Measurements from ENCODE around the gene PWWP2B. TPM values are rescaled to one million over a fixed set of nuclear protein-coding genes. Genes with fewer than 3 reads are reported as not detected.

PWWP2B gene
- total RNA-seq, 2 donors from 2014 or later, result 7.7 to 8.1 TPM

DNA sequence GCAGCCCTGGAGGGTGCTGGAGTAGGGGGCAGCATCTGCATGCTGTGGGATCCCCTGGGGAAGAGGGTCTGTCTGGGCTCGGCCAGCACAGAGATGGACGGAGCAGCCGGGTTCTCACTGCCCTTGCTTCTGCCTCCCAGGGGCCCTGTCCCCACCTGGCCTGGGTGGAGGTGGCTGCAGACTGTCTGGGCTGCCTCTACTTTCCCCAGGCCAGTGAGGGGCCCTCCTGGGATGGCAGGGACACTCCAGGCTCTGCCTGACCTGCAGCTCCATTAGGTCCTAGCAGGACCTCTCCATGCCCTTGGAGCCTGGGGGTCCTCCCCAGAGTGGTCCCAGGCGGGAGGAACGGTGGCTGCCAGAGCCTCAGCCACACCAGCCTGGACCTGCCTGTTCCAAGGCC, 63.7 kb downstream of the PWWP2B start:
- Histone ChIP-seq H3K36me3 (no peaks in the 10 kb centered on the region), H3K4me3 (no peak overlapping the region), H3K27ac (no peak overlapping the region), H3K9me3 (no peaks in the 10 kb centered on the region), H3K27me3 (no peaks in the 10 kb centered on the region), H3K4me1 (peaks cover 0 to 48% of the 10 kb centered on the region in 2 donors)
- TF ChIP-seq, protein P1, sequence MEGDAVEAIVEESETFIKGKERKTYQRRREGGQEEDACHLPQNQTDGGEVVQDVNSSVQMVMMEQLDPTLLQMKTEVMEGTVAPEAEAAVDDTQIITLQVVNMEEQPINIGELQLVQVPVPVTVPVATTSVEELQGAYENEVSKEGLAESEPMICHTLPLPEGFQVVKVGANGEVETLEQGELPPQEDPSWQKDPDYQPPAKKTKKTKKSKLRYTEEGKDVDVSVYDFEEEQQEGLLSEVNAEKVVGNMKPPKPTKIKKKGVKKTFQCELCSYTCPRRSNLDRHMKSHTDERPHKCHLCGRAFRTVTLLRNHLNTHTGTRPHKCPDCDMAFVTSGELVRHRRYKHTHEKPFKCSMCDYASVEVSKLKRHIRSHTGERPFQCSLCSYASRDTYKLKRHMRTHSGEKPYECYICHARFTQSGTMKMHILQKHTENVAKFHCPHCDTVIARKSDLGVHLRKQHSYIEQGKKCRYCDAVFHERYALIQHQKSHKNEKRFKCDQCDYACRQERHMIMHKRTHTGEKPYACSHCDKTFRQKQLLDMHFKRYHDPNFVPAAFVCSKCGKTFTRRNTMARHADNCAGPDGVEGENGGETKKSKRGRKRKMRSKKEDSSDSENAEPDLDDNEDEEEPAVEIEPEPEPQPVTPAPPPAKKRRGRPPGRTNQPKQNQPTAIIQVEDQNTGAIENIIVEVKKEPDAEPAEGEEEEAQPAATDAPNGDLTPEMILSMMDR (IDR thresholded peaks at IDR 0.05), result no peak
- DNase-seq (ENCODE audit: low spot score), result no peak

DNA sequence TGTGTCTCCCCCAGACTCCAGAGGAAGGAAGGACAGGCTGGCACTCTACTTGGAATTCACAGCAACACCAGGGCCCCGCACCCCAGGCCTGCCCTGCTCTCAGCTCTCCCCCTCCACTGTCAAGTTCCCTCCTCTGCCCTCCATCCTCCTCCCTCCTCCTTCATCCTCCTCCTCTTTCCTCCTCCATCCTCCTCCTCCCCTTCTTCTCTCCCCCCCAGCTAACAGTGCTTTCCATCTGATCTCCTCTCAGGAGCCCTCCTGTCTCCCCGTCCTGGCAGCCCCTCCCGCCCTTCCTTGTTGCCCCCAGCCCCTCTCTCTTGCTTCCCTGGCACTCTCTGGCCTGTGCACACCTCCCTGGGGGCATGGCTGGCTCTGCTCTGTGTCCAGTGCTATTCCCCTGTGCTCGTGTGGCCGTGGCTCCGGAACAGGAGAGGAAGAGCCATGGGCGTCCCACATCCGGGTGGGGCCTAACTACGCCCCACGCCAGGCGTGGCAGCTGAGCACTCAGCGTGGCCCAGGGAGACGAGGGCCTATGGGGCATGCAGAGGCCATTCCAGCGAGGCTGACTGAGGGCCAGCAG, 64.2 kb downstream of the PWWP2B start:
- Histone ChIP-seq H3K36me3 (no peaks in the 10 kb centered on the region), H3K4me1 (peaks cover 0 to 53% of the 10 kb centered on the region in 2 donors), H3K27me3 (no peaks in the 10 kb centered on the region), H3K27ac (no peak overlapping the region), H3K9me3 (no peaks in the 10 kb centered on the region), H3K4me3 (no peak overlapping the region)
- TF ChIP-seq, protein P1 (IDR thresholded peaks at IDR 0.05), result no peak
- no peak for DNase-seq (ENCODE audit: low spot score)

DNA sequence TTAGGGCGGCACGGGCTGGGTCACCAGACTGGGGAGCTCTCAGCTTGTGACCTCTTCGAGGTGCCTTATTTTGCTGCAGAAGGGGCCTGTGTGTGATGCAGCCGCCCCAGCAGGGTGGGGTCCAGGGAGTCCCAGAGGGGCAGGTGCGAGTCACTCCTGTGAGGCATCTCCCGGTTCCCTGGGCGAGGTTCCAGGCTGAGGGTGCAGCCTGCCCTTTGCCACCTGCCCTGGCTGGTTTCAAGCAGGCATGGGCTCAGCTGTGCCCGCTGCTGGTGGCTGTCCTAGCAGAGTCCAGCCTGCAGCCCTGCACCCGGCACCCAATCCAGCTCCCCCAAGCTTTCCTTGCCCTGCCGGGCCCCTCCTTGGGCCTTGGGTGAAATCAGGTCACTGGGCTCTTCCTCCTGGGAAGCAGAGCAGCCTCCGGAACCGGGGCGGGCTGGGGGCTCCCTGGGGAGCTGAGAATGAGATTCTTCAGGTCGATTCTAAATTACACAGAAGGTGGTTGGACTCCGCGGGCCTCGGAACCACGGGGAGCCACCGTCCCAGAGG, 64.8 kb downstream of the PWWP2B start:
- no peak for DNase-seq (ENCODE audit: low spot score)
- H3K27ac ChIP-seq, result no peak overlapping the region
- peaks cover 0 to 59% of the 10 kb centered on the region in 2 donors for H3K4me1 ChIP-seq
- no peak overlapping the region for H3K4me3 ChIP-seq
- TF ChIP-seq, protein P1 (IDR thresholded peaks at IDR 0.05), result no peak
- no peaks in the 10 kb centered on the region for H3K9me3 ChIP-seq
- H3K27me3 ChIP-seq, result no peaks in the 10 kb centered on the region
- H3K36me3 ChIP-seq, result no peaks in the 10 kb centered on the region

DNA sequence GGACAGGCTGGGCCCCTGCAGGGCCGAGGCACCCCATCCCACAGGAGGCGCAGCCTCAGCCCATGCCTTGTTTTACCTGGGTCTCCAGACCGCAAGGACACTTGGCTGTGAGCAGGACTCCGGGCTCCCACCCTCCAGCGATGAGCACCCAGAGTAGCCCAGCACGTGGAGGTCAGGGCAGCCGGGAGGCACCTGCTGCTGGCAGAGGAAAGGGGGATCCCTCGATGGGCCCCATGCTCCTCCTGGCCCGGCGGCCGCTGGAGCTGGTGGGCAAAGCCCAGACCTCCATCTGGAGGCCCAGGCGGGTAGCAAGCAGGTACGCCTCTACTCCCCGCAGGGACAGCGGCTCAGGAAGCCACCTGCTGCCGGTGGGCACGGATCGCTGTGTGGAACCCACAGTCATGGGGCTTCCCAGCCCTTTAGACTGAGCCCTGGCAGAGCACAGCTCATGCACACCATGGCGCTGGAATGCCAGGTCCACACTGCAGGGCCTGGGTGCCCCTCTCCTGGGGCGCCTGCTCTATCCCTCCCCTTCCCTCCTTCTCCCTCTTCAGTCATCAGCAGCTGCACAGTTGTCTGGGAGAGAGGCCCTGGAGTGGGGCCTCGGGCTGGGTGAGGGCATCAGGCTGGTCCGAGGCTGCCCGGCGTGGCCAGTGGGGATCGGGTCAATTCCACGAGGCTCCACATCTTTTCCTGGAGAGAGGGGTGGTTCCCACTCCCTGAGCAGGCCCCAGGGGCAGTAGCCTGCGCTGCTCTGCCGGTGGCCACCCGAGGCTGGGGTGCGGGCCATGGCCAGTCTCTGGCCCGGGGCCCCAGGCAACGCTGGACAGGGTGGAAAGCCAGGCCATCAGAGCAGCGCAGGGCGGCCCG, 65.7 kb downstream of the PWWP2B start:
- H3K9me3 ChIP-seq, result no peaks in the 10 kb centered on the region
- H3K27me3 ChIP-seq, result no peaks in the 10 kb centered on the region
- DNase-seq (ENCODE audit: low spot score), result no peak
- H3K4me3 ChIP-seq, result no peak overlapping the region
- TF ChIP-seq, protein P1 (IDR thresholded peaks at IDR 0.05), result no peak
- no peaks in the 10 kb centered on the region for H3K36me3 ChIP-seq
- peaks cover 0 to 68% of the 10 kb centered on the region in 2 donors for H3K4me1 ChIP-seq
- H3K27ac ChIP-seq, result peak overlapping the region; percentile 90 to 96

DNA sequence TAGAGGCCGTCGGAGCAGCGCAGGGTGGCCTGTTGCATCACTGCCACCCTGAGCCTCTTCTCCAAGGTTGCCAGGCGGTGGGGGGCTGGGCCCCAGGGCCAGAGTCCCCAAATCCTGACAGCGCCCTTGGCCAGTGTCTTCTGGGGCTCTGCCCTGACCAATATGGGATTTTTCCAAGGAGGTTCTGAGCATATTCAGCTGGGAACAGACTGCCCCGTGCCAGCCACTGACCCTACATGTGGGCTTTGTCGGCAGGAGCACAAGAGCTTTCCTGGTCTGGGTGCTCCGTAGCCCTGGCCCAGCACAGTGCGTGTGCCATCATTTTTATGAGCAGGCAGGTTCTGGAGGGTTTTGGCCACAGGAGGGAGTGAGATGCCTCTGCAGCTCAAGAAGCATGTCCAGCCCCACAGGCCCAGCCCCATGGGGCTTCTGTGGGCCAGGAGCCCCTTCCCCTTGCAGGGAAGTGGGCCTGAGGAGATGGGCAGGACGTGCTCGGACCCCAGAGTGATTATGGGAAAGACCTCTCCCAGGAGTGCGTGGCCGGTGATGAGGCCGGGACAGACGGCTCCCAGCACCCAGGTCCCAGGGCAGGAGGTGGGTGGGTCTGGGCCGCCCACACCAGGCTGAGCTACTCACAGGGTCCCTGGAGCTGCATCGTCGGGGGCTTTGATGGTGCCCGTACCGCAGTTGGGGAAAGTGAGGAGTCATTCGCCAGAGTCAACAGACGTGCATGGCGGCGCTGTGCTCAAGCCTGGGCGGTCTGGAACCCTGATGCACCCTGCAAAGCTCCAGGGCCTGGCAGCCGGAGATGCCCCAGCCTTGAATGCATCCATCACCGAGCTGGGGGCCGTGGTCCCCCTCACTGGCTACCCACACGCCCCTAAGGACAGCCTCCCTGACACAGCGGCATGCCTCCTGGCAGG, 66.6 kb downstream of the PWWP2B start:
- TF ChIP-seq, protein P1 (IDR thresholded peaks at IDR 0.05), result peak in 1 of 2 donors; percentile 51
- Histone ChIP-seq H3K9me3 (no peaks in the 10 kb centered on the region), H3K36me3 (no peaks in the 10 kb centered on the region), H3K4me3 (no peak overlapping the region), H3K4me1 (peaks cover 0 to 69% of the 10 kb centered on the region in 2 donors), H3K27me3 (no peaks in the 10 kb centered on the region), H3K27ac (peak overlapping the region; percentile 90 to 96)
- no peak for DNase-seq (ENCODE audit: low spot score)

Measured in right atrium auricular region (tissue), 2 donors.